Measurements from ENCODE around the gene MAOA. TPM values are rescaled to one million over a fixed set of nuclear protein-coding genes. Genes with fewer than 3 reads are reported as not detected.
"Not testable (repeated sequence)": the region's sequence is repeated elsewhere in the genome, so short reads cannot be mapped to it uniquely, and the experiment has no call there.

The MAOA gene
- total RNA-seq, 1 donor from 2014 or later = 129 TPM

GRCh38 chrX:43663173-43663572 lies 7.1 kb downstream of the MAOA start:
- no peak for DNase-seq (ENCODE audit: low read depth in 2 of 2)

GRCh38 chrX:43664258-43664657 lies 8.2 kb downstream of the MAOA start:
- DNase-seq (ENCODE audit: low read depth in 2 of 2) = no peak

- no peak for DNase-seq (ENCODE audit: low read depth in 2 of 2)
Observed at GRCh38 chrX:43664708-43665107, 8.6 kb downstream of the MAOA start.

GRCh38 chrX:43666311-43666912 lies 10.3 kb downstream of the MAOA start:
- DNase-seq (ENCODE audit: low read depth in 2 of 2) = no peak

GRCh38 chrX:43675965-43676628 lies 20.0 kb downstream of the MAOA start:
- not testable (repeated sequence) for DNase-seq (ENCODE audit: low read depth in 2 of 2)

- peak in 1 of 2 donors; percentile 51 for DNase-seq (ENCODE audit: low read depth in 2 of 2)
Observed at GRCh38 chrX:43676971-43677572, 21.0 kb downstream of the MAOA start.

GRCh38 chrX:43677993-43678392 lies 21.9 kb downstream of the MAOA start:
- no peak for DNase-seq (ENCODE audit: low read depth in 2 of 2)

- no peak for DNase-seq (ENCODE audit: low read depth in 2 of 2)
Observed at GRCh38 chrX:43679058-43679457, 23.0 kb downstream of the MAOA start.

GRCh38 chrX:43679778-43680177 lies 23.7 kb downstream of the MAOA start:
- peak; percentile 42 to 65 for DNase-seq (ENCODE audit: low read depth in 2 of 2)

GRCh38 chrX:43682726-43683125 lies 26.6 kb downstream of the MAOA start:
- no peak for DNase-seq (ENCODE audit: low read depth in 2 of 2)

- DNase-seq (ENCODE audit: low read depth in 2 of 2) = no peak
Observed at GRCh38 chrX:43685221-43685620, 29.1 kb downstream of the MAOA start.

GRCh38 chrX:43688586-43688985 lies 32.5 kb downstream of the MAOA start:
- no peak for DNase-seq (ENCODE audit: low read depth in 2 of 2)

- DNase-seq (ENCODE audit: low read depth in 2 of 2) = peak in 1 of 2 donors; percentile 73
Observed at GRCh38 chrX:43693602-43694406, 37.7 kb downstream of the MAOA start.

GRCh38 chrX:43699475-43699874 lies 43.4 kb downstream of the MAOA start:
- DNase-seq (ENCODE audit: low read depth in 2 of 2) = no peak

- peak in 1 of 2 donors; percentile 34 for DNase-seq (ENCODE audit: low read depth in 2 of 2)
Observed at GRCh38 chrX:43702079-43702524, 46.0 kb downstream of the MAOA start.

GRCh38 chrX:43702660-43703059 lies 46.6 kb downstream of the MAOA start:
- DNase-seq (ENCODE audit: low read depth in 2 of 2) = peak; percentile 68

GRCh38 chrX:43703211-43703791 lies 47.2 kb downstream of the MAOA start:
- peak; percentile 88 to 93 for DNase-seq (ENCODE audit: low read depth in 2 of 2)

- DNase-seq (ENCODE audit: low read depth in 2 of 2) = no peak
Observed at GRCh38 chrX:43706786-43707370, 50.8 kb downstream of the MAOA start.

GRCh38 chrX:43707812-43708548 lies 51.9 kb downstream of the MAOA start:
- DNase-seq (ENCODE audit: low read depth in 2 of 2) = peak in 1 of 2 donors; percentile 65

- no peak for DNase-seq (ENCODE audit: low read depth in 2 of 2)
Observed at GRCh38 chrX:43716144-43716543, 60.0 kb downstream of the MAOA start.

GRCh38 chrX:43716696-43717095 lies 60.6 kb downstream of the MAOA start:
- no peak for DNase-seq (ENCODE audit: low read depth in 2 of 2)
